Stimulated activated CD4-positive, alpha-beta T cell treated with anti-CD3 and anti-CD28 coated beads, TNF-alpha, amount 100 ng/mL, for 4 hours (primary cell): ENCODE data around the gene DENND1B.
A peak's percentile ranks its signal among the peaks of the same experiment; 100 is the strongest.
"Not testable (repeated sequence)": the region's sequence is repeated elsewhere in the genome, so short reads cannot be mapped to it uniquely, and the experiment has no call there.

Source experiments
- DNase-seq, 3 experiments: peaks; one replicate each; pipeline ENCODE4 v3.0.0-alpha.2; 2020; ENCODE audit warnings: low read depth in 3 of 3

Gene DENND1B

GRCh38 chr1:197559244-197559643, 216.0 kb downstream of the DENND1B start:
- DNase-seq, result no peak

- DNase-seq, result no peak
These were observed 218.0 kb downstream of the DENND1B start for GRCh38 chr1:197557302-197557701.

DNA sequence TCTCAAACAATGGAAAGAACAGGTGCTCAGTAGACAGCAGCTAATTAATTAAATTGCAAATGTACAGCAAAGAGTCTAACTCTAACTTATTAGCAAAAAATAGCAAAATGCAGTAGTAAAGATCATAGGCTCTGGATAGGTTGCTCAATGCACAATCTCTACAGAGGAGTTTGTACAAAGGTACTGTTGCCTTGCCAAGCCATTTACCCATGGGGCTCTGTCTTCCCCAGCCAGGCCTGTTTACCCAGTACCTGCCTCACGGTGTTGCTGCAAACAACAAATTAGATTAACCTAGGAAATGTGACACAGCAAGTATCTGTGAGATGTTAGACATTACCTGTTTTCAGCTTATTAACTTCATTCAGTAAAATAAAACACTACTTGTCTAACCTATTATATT, 222.0 kb downstream of the DENND1B start:
- no peak for DNase-seq

DNA sequence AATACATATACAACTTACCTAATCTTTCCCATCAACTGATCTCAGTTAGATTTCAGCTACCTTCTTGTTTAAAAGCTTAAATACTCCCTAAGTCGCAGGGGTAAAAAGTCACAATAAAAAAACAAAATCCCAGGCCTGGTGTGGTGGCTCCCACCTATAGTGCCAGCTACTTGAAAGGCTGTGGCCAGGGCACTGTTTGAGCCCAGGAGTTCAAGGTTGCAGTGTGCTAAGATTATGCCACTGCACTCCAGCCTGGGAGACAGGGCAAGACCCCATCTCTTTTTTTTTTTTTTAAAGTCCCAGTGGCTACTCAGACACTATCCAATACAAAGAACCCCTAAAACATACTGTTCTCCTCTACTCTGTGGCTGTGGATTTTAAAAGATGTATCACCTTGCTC, 228.3 kb downstream of the DENND1B start:
- no peak for DNase-seq

- no peak for DNase-seq
These were observed 230.7 kb downstream of the DENND1B start for GRCh38 chr1:197544553-197544952.

GRCh38 chr1:197544130-197544529, 231.2 kb downstream of the DENND1B start:
- no peak for DNase-seq

DNA sequence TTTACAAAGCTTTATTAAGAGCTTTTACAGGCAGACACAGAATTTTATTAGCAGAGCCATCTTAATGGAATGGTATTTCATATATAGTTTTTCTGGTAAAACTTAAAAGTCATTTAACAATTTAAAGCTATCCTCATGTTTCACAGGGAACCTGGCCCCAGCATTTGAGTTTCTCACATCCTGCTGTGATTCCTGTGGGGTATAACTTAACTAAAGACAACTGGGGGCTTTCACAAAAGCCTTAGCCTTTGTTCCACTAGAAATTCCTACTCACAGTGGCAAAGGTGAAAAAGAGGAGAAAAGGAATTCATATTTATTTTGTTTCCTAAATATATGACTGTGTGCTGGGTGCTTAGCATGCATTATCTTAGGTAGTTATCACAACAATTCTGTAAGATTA, 233.9 kb downstream of the DENND1B start:
- DNase-seq, result no peak

DNA sequence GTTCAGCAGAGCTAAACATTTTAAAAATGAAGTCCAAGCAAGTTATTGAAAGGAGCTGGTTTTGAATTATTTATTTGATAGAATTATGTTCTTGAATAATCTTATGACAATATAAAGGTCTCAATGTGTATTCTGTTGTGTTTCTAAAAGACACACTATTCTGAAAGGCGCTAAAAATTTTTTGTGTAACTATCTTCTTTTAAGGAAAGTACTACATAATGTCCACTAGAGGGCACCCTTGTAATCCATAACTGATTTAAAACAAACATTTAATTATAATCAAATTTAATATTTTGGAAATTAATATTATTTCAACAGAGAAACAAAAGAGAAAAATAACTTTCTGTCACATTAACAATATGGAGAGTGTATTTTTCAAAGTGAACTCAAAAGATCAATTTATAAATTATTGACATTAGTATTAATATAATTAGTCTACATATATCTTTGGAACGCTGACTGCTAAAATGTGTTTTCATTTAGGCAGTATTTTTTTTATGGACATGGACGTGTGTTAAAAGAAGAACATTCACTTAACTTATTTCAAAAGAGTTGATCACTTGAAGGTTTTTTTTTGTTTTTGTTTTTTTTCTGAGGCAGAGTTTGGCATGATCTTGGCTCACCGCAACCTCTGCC, 248.4 kb downstream of the DENND1B start:
- DNase-seq, result no peak

DNA sequence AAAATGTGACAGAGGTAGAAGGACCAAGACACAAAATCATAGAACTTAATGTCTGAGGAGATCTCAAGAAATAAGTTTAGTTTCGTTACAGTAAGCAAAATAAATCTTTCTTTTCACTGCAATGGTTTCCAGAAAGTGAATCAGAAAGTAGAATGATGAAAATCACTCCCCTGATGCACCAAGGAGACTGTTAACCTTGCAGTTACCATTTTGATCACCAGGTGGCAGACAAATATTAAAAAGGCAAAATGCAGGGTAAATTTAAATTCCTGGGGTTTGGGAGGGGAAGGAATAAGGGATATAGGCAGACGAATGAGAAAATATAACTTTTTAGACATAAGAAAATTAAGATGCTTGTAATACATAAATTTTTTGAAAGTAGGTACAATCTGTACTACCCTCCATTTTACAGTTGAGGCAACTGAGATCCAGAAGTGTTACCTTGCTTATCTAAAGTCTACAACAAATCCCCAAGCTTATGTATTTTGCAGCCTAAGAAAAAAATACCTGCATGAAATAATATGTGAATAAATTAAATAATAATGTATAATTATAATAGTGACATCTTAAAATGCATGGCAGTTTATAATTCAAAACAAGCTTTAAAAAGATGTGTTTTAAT, 254.1 kb downstream of the DENND1B start:
- peak in 1 of 3 experiments; percentile 5 for DNase-seq

DNA sequence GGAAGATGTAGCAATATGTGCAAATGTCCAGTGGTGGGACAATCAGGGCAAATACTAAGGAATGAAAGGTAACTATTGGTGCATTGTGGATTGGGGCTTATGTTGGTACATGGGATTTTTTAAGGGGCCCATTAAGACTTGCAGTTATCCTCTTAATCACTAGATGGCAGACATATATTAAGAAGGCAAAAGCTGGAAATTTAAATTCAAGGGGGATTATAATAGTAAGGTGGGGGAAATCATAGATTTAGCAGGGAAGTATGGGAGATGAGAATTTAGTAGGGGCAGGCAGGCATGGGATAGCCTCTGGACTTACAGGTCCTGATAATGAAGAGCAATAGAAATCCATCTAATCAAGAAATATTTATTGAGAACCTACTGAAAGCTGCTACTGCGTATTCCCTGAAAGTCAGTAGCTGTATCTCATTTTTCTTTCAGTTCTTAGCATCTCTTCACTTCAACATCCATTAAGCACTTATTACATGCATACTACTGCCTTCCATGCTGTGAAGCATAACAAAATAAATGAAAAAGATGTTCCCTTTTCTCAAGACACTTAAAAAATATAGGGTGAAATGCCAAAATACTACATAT, 255.4 kb downstream of the DENND1B start:
- no peak for DNase-seq

DNA sequence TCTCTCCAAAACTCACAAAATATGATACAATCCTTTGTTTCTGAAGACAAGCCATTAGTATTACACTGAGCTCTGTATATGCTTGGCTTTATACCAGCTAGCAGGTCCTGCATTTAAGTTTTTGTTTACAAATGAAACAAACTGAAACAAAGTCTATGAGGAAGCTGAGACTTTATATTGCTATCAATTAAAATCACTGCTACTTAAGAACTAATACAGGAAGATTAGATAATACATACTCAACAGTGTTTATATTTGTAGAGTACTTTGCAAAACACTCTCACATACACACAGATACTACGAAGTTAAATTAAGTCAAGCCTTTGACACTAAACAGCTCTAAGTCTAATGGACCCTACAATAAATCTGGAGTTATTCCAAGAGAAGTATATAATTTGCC, 259.9 kb downstream of the DENND1B start:
- no peak for DNase-seq

DNA sequence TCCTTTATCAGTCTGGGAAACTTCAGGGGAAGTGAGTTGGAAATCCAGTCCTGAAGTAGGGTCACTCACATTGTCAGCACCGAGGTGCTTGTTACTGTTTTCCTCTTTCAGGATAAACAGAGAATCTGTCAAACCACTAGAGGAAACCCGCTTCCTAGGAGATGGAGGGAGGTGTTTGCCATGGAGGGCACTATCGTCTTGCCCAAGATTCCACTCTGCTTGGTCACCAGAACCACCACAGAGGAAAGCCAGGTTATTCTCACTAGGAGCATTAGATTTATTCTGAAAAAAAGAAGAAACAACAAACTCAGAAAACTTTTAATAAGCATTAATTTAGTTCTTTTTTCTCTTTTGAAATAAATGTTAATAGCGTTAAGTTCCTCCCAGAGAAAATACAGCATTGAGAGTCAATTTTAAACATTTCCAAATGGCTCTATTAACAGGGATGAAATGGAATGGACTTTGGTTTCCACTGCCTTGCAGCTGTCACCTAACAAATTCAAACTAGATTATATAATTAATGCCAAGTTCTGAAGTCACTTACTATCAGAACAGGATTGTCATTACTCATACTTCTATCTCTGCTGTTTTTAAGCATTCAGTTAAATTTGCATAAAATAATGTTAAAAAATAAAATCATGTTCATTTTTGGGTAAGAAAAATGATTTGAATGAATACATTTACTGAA, 264.4 kb downstream of the DENND1B start:
- DNase-seq, result no peak

DNA sequence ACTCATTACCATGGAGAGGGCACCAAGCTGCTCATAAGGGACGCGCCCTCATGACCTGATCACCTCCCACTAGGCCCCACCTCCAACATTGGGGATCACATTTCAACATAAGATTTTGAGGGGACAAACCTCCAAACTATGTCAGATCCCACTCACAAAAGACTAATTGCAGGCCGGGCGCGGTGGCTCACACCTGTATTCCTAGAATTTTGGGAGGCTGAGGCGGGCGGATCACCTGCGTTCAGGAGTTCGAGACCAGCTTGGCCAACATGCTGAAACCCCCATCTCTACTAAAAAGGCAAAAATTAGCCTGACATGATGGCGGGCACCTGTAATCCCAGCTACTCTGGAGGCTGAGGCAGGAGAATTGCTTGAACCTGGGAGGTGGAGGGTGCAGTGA, 278.6 kb downstream of the DENND1B start:
- no peak for DNase-seq

GRCh38 chr1:197491505-197491904, 283.8 kb downstream of the DENND1B start:
- DNase-seq, result not testable (repeated sequence)

GRCh38 chr1:197486946-197487345, 288.3 kb downstream of the DENND1B start:
- no peak for DNase-seq

DNA sequence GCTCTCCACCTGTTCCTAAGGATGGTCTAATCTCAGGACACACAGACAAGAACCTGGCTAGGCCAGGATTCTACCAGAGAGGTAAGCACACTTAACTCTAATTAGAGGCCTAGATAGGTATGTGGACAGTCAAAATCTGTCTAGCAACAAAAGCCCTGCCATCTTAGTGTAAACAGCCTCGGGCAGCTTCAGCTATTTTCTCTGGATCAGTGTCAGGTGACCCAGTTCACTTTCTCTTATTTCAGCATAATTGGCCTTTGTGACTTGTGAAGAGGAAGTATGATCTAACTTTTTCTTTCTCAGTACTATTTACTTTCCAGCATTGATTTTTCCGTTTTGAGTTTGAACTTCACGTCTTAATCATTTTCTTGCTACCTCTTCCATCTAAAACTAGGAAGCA, 289.5 kb downstream of the DENND1B start:
- DNase-seq, result no peak

DNA sequence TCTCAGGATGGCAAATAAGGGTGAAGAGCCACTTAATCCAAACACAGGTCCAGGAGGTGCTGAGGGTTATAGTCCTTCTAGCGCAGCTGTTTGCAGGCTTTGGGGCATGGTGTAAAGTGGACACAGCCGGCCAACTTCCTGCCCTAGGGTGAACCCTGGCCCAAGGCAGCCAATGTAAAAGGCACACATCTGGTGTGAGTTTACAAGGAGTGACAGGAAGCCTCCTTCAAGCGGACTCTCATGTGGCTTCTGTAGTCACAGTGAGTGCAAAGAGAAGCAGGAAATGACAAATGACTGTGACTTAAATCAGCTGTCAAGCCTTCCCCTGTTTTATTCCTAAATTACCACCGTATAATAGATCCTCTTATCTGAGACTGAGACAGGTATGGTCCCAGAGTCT, 294.2 kb downstream of the DENND1B start:
- no peak for DNase-seq

DNA sequence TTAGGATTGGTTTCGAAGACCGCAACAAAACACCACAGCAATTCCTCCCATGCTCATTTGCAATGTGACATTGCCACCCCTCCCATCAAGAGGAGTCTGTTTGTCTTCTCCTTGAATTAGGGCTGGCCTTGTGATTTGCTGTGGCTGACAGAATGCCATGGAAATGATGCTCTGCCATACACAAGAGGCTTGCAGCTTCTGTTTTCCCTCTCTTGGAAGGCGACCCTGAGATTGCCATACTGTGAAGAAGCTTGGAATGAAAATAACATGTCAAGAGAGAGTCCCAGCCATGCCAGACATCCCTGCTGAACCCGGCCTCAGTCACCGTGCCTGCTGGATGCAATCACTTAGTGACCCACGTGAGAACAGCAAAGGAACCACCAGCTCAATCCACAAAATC, 294.8 kb downstream of the DENND1B start:
- DNase-seq, result no peak

GRCh38 chr1:197472141-197472540, 303.1 kb downstream of the DENND1B start:
- DNase-seq, result no peak

DNA sequence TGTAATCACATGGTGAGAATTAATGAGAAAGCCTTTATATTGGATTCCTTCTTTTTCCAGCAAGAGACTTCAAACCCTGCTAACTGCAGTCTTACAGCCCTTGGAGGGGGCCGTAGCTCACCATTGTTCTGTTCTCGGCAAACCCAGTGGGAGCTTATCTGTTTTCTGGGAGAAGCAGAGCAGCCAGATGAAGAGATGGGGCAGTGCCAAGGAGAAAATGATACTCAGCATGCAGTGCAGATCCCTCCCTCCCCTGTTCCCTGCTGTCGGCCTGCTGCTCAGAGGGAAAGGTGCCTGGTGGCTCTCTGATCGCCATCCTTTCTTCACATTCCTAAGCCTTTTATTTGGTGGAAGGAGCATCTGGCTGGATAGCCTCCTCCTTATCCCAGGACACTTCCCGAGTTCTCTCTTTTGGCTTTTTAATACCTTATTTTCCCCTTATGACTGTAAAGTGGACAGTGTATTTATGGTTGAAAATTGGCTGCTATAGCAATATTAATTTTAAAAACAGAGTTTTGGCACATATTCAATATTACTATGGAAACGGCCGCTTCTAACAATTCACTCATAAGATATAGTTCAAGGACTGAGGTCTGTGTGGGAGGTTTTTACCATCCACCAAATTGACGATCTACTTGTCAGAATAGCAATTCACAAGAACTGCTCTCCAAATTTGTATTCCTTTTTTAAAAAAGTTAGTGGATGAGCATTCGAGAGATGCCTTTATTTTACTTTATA, 303.9 kb downstream of the DENND1B start:
- DNase-seq, result no peak

DNA sequence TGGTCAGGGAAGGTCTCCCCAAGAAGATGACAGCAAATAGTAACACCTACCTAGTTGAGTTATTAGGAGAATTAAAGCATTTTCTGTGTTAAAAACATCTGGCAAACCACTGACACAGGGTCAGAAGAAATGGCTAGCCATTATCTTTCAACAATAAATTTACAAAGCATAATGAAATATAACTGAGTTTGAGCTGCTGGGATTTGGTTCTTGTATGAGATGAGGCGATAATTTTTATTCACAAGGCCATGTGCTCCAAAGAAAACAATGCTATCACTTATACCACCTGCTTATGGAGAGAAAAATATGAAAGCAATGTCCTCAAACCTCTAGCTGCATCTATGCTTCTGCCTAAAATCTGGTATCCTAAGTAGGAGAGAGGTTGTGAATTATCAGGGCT, 304.9 kb downstream of the DENND1B start:
- no peak for DNase-seq

- DNase-seq, result no peak
These were observed 305.6 kb downstream of the DENND1B start for GRCh38 chr1:197469620-197470210.
